RWPE1 (cell line): Measurements from ENCODE around the gene TNFSF18.

Source experiments
- CTCF ChIA-PET: fragments of 350-600 bp; sonication (Branson Sonifier 250); formaldehyde crosslinking; extraction: SDS; loops from one replicate; lab custom pipeline; 2021; lab: Yijun Ruan, JAX
- POLR2A ChIA-PET: fragments of 400-600 bp; formaldehyde crosslinking; extraction: SDS; loops from one replicate; lab custom pipeline; 2020; ENCODE audit warnings: antibody characterized with exemption; ENCODE audit not compliant: low non-redundant PET; lab: Yijun Ruan, JAX
- DNase-seq: peaks from one replicate; pipeline ENCODE4 v3.0.0; 2012; ENCODE audit warnings: low spot score
- H3K27ac ChIP-seq: fragments of 450-650 bp; 2 replicates; pipeline ENCODE4 v1.5.1; 2017
- CTCF ChIP-seq: fragments of 450-650 bp; conservative IDR thresholded peaks from 2 replicates; pipeline ENCODE4 v1.5.1; 2017; ENCODE audit warnings: low read depth, mild to moderate bottlenecking

TNFSF18 gene

GRCh38 chr1:173050865-173051264, at the start of gene TNFSF18:
TSS of gene TNFSF18 (minus strand) at chr1:173050941. CDS start at chr1:173050896, 45 bp downstream.
- CTCF ChIA-PET, result interaction anchor here (0.6 kb wide), 1 partner anchor 381 kb away, joined by 3 read pairs; no protein-coding TSS in a partner anchor
- POLR2A ChIA-PET, result no interaction called here
- DNase-seq, result no peak
- H3K27ac ChIP-seq, result no peak within 1 kb of the TSS
- no peak for TF ChIP-seq CTCF

- CTCF ChIA-PET, result no interaction called here
- no peak for DNase-seq
- no peak for TF ChIP-seq CTCF
Observed at GRCh38 chr1:173099166-173099565, 48.4 kb upstream of the TNFSF18 start.

GRCh38 chr1:173098117-173098516, 47.4 kb upstream of the TNFSF18 start:
- no peak for DNase-seq
- H3K27ac ChIP-seq, result no peak overlapping the region
- TF ChIP-seq CTCF, result no peak
- POLR2A ChIA-PET, result interaction anchor here (0.7 kb wide), 1 partner anchor 1498 kb away, joined by 5 read pairs; no protein-coding TSS in a partner anchor
- CTCF ChIA-PET, result interaction anchor here (0.7 kb wide), 1 partner anchor 25 kb away, joined by 5 read pairs; no protein-coding TSS in a partner anchor

More at GRCh38 chr1:173099166-173099565, 48.4 kb upstream of the TNFSF18 start:
- H3K27ac ChIP-seq, result no peak overlapping the region
- POLR2A ChIA-PET, result no interaction called here

GRCh38 chr1:173097001-173097400, 46.3 kb upstream of the TNFSF18 start:
- no peak for TF ChIP-seq CTCF
- ChIA-PET POLR2A (no interaction called here), CTCF (no interaction called here)
- H3K27ac ChIP-seq, result no peak overlapping the region
- DNase-seq, result no peak

GRCh38 chr1:173095632-173096031, 44.9 kb upstream of the TNFSF18 start:
- POLR2A ChIA-PET, result no interaction called here
- CTCF ChIA-PET, result interaction anchor here (0.8 kb wide), 1 partner anchor 100 kb away, joined by 5 read pairs; no protein-coding TSS in a partner anchor
- H3K27ac ChIP-seq, result no peak overlapping the region
- TF ChIP-seq CTCF, result no peak
- DNase-seq, result no peak

GRCh38 chr1:173094541-173094940, 43.8 kb upstream of the TNFSF18 start:
- no peak for TF ChIP-seq CTCF
- no peak overlapping the region for H3K27ac ChIP-seq
- DNase-seq, result no peak
- ChIA-PET POLR2A (no interaction called here), CTCF (no interaction called here)
